ENCODE results near the gene MAN1B1. TPM values are rescaled to one million over a fixed set of nuclear protein-coding genes. Genes with fewer than 3 reads are reported as not detected.

Gene MAN1B1
- polyA plus RNA-seq, 3 donors: 29.3 to 38.2 (median 33.3) TPM

DNA sequence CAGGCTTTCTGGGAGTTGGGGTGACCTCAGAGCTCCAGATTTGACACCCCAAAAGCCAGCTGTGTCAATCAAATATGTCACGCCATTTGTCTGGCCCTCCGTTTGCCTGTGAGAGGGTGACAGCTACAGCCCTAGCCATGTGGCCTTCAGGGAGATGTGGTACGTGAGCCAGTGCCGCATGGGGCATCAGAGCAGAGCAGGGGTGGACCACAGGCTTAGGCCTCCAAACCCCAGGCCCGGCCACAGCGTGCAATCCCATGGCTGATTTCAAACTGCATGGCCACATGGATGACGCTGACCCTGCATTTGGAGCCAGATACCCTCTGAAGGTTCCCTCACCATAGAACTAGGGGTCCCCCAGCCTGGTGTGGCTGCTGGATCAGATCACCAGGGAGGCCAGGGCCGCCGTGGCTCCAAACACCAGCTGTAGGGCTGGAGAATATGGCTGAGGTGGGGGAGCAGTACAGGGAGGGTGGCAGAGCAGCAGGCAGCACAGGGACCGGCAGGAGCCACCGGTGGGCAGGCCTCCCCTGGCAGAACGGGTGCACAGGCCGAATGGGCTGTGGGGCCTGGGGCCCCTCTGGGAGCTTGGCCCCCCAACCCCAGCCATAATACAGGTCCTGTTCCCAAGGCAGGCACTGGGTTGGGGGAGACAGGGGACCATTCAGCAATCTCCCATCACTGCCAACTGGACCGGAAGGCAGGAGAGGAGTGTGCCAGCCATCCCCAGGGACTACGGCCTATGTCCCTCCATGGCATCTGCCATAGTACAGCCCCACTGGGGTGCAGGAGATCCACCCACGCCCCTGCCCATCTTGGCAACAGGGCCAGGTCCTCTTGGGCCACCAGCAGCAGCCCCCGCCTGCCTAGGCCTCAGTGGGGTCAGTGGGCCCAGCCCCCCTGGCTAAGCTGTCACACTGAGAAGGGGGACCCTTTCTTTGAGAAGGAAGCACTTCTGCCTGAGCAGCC is 18.0 kb upstream of the MAN1B1 start:
- intact Hi-C loops (cut with micrococcal nuclease): loop anchor here (5.0 to 10.0 kb wide), 2 partner anchors 37 to 284 kb away; partner anchors contain the start of gene FUT7 (in 1 of the 2)
- Histone ChIP-seq H2AFZ (ENCODE audit: insufficient read depth, low read depth, low read length, poor library complexity, severe bottlenecking) (no peak overlapping the region), H3K9me3 (replicated peaks in 1 of 2; ENCODE audit: control insufficient read depth in 1 of 2, insufficient read depth in 1 of 2, low read length in 2 of 2) (no peaks in the 10 kb centered on the region), H3K79me2 (ENCODE audit: insufficient read depth, low read length) (peaks cover 6% of the 10 kb centered on the region), H4K20me1 (ENCODE audit: insufficient read depth, low read length) (no peaks in the 10 kb centered on the region), H3K9ac (ENCODE audit: insufficient read depth, low read length, poor library complexity, severe bottlenecking) (no peak overlapping the region), H3K27me3 (ENCODE audit: control insufficient read depth in 2 of 2, insufficient read depth in 2 of 2, low read length in 2 of 2) (peaks cover 0 to 5% of the 10 kb centered on the region in 2 donors), H3K27ac (ENCODE audit: low read depth in 1 of 2, low read length in 2 of 2) (no peak overlapping the region), H3K4me3 (replicated peaks in 1 of 3; ENCODE audit: low read depth in 2 of 3, low read length in 3 of 3) (peak overlapping the region in 1 of 3 experiments; percentile 54), H3K4me2 (replicated peaks; ENCODE audit: extremely low read depth, low read length, poor library complexity, severe bottlenecking) (peak overlapping the region; percentile 76), H3K36me3 (replicated peaks in 1 of 2; ENCODE audit: control insufficient read depth in 1 of 2, insufficient read depth in 2 of 2, low read length in 2 of 2) (peaks cover 0 to 5% of the 10 kb centered on the region in 2 donors), H3K4me1 (ENCODE audit: control insufficient read depth in 1 of 2, insufficient read depth in 2 of 2, low read length in 2 of 2) (peaks cover 41 to 56% of the 10 kb centered on the region in 2 donors)
- Mint-ChIP-seq H3K4me1 (peaks cover 49% of the 10 kb centered on the region), H3K36me3 (peaks cover 6 to 18% of the 10 kb centered on the region in 2 donors), H3K27ac (peak overlapping the region in 1 of 7 donors; percentile 54), H3K27me3 (ENCODE audit: low read depth in 3 of 3) (peaks cover 0 to 3% (median 0%) of the 10 kb centered on the region in 3 donors), H3K4me3 (peak overlapping the region; percentile 56 to 74), H3K9me3 (peaks cover 0 to 4% (median 0%) of the 10 kb centered on the region in 7 donors)
- WGBS (ENCODE audit: insufficient coverage): 95% methylated on average over 11 of the region's 17 CpGs
- TF ChIP-seq CTCF (IDR thresholded peaks at IDR 0.05): no peak
- DNase-seq: no peak

- Mint-ChIP-seq H3K27ac (peak overlapping the region in 1 of 7 donors; percentile 54), H3K4me3 (peak overlapping the region; percentile 56 to 74), H3K27me3 (ENCODE audit: low read depth in 3 of 3) (peaks cover 0 to 3% (median 0%) of the 10 kb centered on the region in 3 donors), H3K36me3 (peaks cover 3 to 15% of the 10 kb centered on the region in 2 donors), H3K9me3 (peaks cover 0 to 4% (median 2%) of the 10 kb centered on the region in 7 donors), H3K4me1 (peaks cover 53% of the 10 kb centered on the region)
- Histone ChIP-seq H3K79me2 (ENCODE audit: insufficient read depth, low read length) (peaks cover 6% of the 10 kb centered on the region), H3K9me3 (replicated peaks in 1 of 2; ENCODE audit: control insufficient read depth in 1 of 2, insufficient read depth in 1 of 2, low read length in 2 of 2) (no peaks in the 10 kb centered on the region), H3K9ac (ENCODE audit: insufficient read depth, low read length, poor library complexity, severe bottlenecking) (no peak overlapping the region), H3K4me3 (replicated peaks in 1 of 3; ENCODE audit: low read depth in 2 of 3, low read length in 3 of 3) (peak overlapping the region in 1 of 3 experiments; percentile 54), H3K27me3 (ENCODE audit: control insufficient read depth in 2 of 2, insufficient read depth in 2 of 2, low read length in 2 of 2) (peaks cover 0 to 5% of the 10 kb centered on the region in 2 donors), H3K4me2 (replicated peaks; ENCODE audit: extremely low read depth, low read length, poor library complexity, severe bottlenecking) (peak overlapping the region; percentile 76), H2AFZ (ENCODE audit: insufficient read depth, low read depth, low read length, poor library complexity, severe bottlenecking) (peak overlapping the region; percentile 46), H3K36me3 (replicated peaks in 1 of 2; ENCODE audit: control insufficient read depth in 1 of 2, insufficient read depth in 2 of 2, low read length in 2 of 2) (peaks cover 0 to 5% of the 10 kb centered on the region in 2 donors), H3K4me1 (ENCODE audit: control insufficient read depth in 1 of 2, insufficient read depth in 2 of 2, low read length in 2 of 2) (peaks cover 41 to 64% of the 10 kb centered on the region in 2 donors), H3K27ac (ENCODE audit: low read depth in 1 of 2, low read length in 2 of 2) (no peak overlapping the region), H4K20me1 (ENCODE audit: insufficient read depth, low read length) (no peaks in the 10 kb centered on the region)
- 6% methylated on average over 52 of the region's 52 CpGs for WGBS (ENCODE audit: insufficient coverage)
- no peak for TF ChIP-seq CTCF (IDR thresholded peaks at IDR 0.05)
- intact Hi-C loops (cut with micrococcal nuclease): loop anchor here (2.0 to 10.0 kb wide), 3 partner anchors 17 to 285 kb away; partner anchors contain the start of genes FUT7 (in 1 of the 2) and MAN1B1 (in 1 of the 2)
- no peak for DNase-seq
Measured at GRCh38 chr9:137069508-137070091, 17.2 kb upstream of the MAN1B1 start.
